Measurements from ENCODE around the gene SNCA.

Gene SNCA

GRCh38 chr4:89836897-89837384 is at the start of gene SNCA:
TSS of gene SNCA (minus strand) at chr4:89837161. CDS start at chr4:89835667, 1,494 bp downstream.
- peak; percentile 58 for DNase-seq
- in situ Hi-C loops (cut with HindIII; ENCODE audit: low pct_ligation_motif_present, low pct_unique_long_range_greater_than_20kb, low sequenced_read_pairs) = no loop called here

GRCh38 chr4:89879215-89879614 is 42.3 kb upstream of the SNCA start:
- in situ Hi-C loops (cut with HindIII; ENCODE audit: low pct_ligation_motif_present, low pct_unique_long_range_greater_than_20kb, low sequenced_read_pairs) = no loop called here
- no peak for DNase-seq

GRCh38 chr4:89878611-89879010 is 41.6 kb upstream of the SNCA start:
- in situ Hi-C loops (cut with HindIII; ENCODE audit: low pct_ligation_motif_present, low pct_unique_long_range_greater_than_20kb, low sequenced_read_pairs) = no loop called here
- no peak for DNase-seq

DNA sequence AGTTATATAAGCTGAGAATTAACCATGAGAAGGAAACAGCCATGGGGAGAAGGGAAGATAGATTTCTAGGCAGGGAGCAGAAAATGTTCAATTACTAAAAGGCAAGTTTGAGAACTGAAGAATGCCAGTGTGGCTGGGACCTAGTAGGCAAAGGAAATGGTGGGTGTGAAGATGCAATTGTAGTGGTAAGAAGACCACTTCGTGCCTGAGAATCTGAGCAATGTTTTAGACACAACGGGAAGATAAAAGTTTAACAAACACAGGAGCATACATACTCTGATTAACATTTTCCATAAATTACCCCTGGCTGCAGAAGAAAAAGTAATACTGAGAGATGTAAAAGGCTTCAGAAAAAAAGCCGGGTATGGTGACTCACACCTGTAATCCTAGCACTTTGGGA is 39.6 kb upstream of the SNCA start:
- in situ Hi-C loops (cut with HindIII; ENCODE audit: low pct_ligation_motif_present, low pct_unique_long_range_greater_than_20kb, low sequenced_read_pairs) = no loop called here
- no peak for DNase-seq

GRCh38 chr4:89871211-89871610 is 34.2 kb upstream of the SNCA start:
- no peak for DNase-seq
- in situ Hi-C loops (cut with HindIII; ENCODE audit: low pct_ligation_motif_present, low pct_unique_long_range_greater_than_20kb, low sequenced_read_pairs) = no loop called here

GRCh38 chr4:89868999-89869589 is 32.1 kb upstream of the SNCA start:
- in situ Hi-C loops (cut with HindIII; ENCODE audit: low pct_ligation_motif_present, low pct_unique_long_range_greater_than_20kb, low sequenced_read_pairs) = no loop called here
- peak; percentile 9 for DNase-seq

DNA sequence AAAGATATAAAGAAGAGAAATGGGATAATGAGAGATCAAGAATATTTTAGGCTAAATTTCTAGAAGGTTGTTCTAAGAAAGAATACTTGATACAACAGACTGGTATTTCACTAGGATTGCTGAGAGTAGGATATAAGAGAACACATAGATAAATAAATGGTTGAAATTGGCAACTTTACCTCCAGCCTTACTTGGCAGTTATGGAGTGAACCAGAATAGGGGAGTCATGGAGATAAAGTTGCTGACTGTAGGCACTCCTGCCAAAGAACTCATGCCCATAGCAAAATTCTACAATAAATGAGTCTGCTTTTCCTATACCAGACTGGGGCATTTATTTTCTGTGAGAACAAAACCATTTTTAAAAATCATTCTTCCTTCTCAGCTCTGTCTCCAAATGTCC is 31.3 kb upstream of the SNCA start:
- DNase-seq = no peak
- in situ Hi-C loops (cut with HindIII; ENCODE audit: low pct_ligation_motif_present, low pct_unique_long_range_greater_than_20kb, low sequenced_read_pairs) = no loop called here

- in situ Hi-C loops (cut with HindIII; ENCODE audit: low pct_ligation_motif_present, low pct_unique_long_range_greater_than_20kb, low sequenced_read_pairs) = no loop called here
- no peak for DNase-seq
These were observed 26.6 kb upstream of the SNCA start for GRCh38 chr4:89863533-89863932.

DNA sequence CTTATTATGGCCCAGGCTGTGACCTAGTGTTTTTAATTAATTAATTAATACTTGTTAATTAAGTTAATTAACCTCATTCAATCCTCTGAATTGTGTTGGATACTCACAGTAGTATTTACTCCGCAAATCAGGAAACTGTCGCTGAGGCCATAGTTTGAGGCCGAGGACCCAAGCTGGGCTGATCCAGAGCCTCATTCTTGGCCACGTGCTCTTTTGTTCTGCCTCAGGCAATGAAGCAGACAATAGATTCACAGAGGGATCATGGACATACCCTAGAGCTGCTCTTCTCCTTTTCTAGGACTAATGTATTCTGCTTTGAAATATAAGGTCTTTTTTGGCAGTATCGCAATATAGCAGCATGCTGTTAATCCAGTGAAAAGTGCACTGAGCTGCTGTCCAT is 24.0 kb upstream of the SNCA start:
- no peak for DNase-seq
- in situ Hi-C loops (cut with HindIII; ENCODE audit: low pct_ligation_motif_present, low pct_unique_long_range_greater_than_20kb, low sequenced_read_pairs) = no loop called here

- no peak for DNase-seq
- in situ Hi-C loops (cut with HindIII; ENCODE audit: low pct_ligation_motif_present, low pct_unique_long_range_greater_than_20kb, low sequenced_read_pairs) = no loop called here
These were observed 18.3 kb upstream of the SNCA start for GRCh38 chr4:89855236-89855635.

GRCh38 chr4:89847571-89848325 is 10.8 kb upstream of the SNCA start:
- DNase-seq = no peak
- in situ Hi-C loops (cut with HindIII; ENCODE audit: low pct_ligation_motif_present, low pct_unique_long_range_greater_than_20kb, low sequenced_read_pairs) = no loop called here

DNA sequence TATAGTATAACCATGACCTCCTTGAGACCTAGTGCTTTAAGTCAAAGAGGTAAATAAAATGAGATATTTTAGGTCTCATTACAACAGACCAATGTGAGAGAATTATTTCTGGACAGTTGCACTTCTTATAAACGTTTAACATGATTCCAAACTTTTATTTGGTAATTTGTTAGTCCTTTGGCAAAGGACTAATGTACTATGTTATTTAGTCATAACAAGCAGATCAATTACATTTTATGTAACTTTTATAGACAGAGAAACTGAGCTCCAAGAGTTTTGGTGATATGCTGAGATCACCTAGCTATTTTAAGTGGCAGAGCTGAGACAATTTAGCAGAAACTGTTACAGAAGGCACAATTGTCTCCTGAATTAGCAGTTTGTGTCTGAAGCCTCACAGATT is 2.6 kb upstream of the SNCA start:
- no peak for DNase-seq
- in situ Hi-C loops (cut with HindIII; ENCODE audit: low pct_ligation_motif_present, low pct_unique_long_range_greater_than_20kb, low sequenced_read_pairs) = no loop called here

- in situ Hi-C loops (cut with HindIII; ENCODE audit: low pct_ligation_motif_present, low pct_unique_long_range_greater_than_20kb, low sequenced_read_pairs) = no loop called here
- DNase-seq = peak; percentile 21
These were observed 1.0 kb upstream of the SNCA start for GRCh38 chr4:89837993-89838390.

- in situ Hi-C loops (cut with HindIII; ENCODE audit: low pct_ligation_motif_present, low pct_unique_long_range_greater_than_20kb, low sequenced_read_pairs) = no loop called here
- DNase-seq = peak; percentile 40
These were observed 528 bp upstream of the SNCA start for GRCh38 chr4:89837385-89837992.

DNA sequence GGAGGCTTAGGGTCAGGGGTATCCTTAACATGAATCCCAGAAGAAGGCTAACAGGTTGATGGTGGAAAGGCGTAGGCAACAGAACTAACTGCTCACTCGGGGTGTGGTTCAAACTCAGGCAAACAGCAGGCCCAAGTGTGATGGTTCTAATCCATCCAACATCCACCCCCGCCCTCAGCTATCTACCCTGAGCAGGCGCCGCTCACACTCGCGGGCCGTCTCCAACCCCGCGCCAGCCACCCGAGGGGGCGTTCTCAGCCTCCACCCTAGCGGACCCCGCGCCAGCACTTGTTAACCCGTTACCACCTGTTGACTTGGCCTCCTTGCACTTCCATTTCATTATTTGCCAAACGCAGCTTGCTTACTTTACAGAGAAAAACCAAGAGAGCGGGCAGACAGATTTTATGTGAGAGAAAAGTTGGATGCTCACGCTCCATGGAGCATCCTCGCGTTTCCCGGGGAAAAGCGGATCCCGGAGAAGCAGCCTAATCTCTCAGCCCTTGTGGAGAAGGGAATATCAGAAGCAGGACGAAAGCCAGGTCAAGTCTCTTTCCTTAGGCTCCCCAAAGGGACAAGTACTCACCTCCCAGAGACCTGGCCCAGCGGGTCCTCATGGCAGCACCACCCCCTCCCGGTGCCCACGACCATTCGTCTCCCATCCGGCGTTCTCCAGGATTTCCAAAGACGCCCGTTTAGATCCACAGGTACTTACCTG is 773 bp downstream of the SNCA start:
- no peak for DNase-seq
- in situ Hi-C loops (cut with HindIII; ENCODE audit: low pct_ligation_motif_present, low pct_unique_long_range_greater_than_20kb, low sequenced_read_pairs) = no loop called here

GRCh38 chr4:89835413-89835812 is 1.5 kb downstream of the SNCA start:
- no peak for DNase-seq
- in situ Hi-C loops (cut with HindIII; ENCODE audit: low pct_ligation_motif_present, low pct_unique_long_range_greater_than_20kb, low sequenced_read_pairs) = no loop called here

DNA sequence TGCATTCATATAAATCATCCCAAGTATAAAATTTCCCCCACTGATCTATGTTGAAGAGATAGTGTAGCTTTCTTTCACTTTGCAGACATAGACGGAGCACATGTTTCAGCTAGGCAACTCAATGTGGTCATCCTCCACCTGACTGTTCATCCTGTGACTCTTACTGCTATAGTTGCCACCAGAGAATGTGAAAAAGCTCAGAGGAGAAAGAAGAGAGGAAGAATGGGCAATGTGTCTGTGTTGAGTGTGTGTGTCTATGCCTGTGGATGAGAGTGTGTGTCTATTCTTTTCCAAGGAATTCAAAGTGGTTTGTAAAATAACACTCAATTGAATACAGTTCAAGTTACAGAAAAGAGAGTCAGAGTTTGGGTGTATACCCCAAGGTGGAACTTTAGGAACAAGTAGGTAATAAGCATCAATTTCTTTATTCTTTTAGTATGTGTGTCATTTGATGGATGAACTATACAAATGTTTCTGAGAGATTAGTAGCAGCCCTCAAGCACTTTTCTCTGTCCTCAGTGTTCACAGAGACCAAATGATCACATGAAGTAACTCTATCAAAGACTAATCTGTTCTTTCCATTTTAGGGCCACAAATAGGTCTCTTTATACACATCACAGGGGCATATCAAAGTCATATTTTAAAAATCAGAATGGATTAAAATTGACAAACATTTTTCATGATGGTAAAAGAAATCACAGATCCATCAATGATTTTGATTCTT is 2.3 kb downstream of the SNCA start:
- in situ Hi-C loops (cut with HindIII; ENCODE audit: low pct_ligation_motif_present, low pct_unique_long_range_greater_than_20kb, low sequenced_read_pairs) = no loop called here

GRCh38 chr4:89829470-89830138 is 7.4 kb downstream of the SNCA start:
- no peak for DNase-seq

More for the DNA sequence above, 2.3 kb downstream of the SNCA start:
- no peak for DNase-seq

More at GRCh38 chr4:89829470-89830138, 7.4 kb downstream of the SNCA start:
- in situ Hi-C loops (cut with HindIII; ENCODE audit: low pct_ligation_motif_present, low pct_unique_long_range_greater_than_20kb, low sequenced_read_pairs) = no loop called here

Measured in ACHN (cell line).